PC-9 (cell line): ENCODE results near the gene ANKRD33B.

Experiments used
- CTCF ChIP-seq: fragments of 200-600 bp; sonication (generic); conservative IDR thresholded peaks from 2 replicates; pipeline ENCODE4 v1.6.1; 2017; ENCODE audit warnings: mixed run types, antibody characterized with exemption, mild to moderate bottlenecking, moderate library complexity
- EZH2 ChIP-seq: fragments of 200-600 bp; sonication (generic); IDR thresholded peaks from 2 replicates; pipeline ENCODE4 v1.8.0; 2017; ENCODE audit warnings: antibody characterized with exemption, low read depth

GRCh38 chr5:10702040-10702629 is 138.3 kb downstream of the ANKRD33B start:
- TF ChIP-seq CTCF (no peak), EZH2 (no peak)
